Smooth muscle cell of the coronary artery (primary cell): ENCODE measurements around the gene P4HB. TPM values are rescaled to one million over a fixed set of nuclear protein-coding genes. Genes with fewer than 3 reads are reported as not detected.

Experiments
- total RNA-seq: library from RNA; depleted of rRNA; stranded (reverse); fragments of >200 nt; gene quantifications from 2 replicates; pipeline ENCODE4 v1.2.3, GENCODE V29; 2014; ENCODE audit warnings: low replicate concordance

The P4HB gene
- total RNA-seq, result 997 and 1,224 TPM in 2 replicates

DNA sequence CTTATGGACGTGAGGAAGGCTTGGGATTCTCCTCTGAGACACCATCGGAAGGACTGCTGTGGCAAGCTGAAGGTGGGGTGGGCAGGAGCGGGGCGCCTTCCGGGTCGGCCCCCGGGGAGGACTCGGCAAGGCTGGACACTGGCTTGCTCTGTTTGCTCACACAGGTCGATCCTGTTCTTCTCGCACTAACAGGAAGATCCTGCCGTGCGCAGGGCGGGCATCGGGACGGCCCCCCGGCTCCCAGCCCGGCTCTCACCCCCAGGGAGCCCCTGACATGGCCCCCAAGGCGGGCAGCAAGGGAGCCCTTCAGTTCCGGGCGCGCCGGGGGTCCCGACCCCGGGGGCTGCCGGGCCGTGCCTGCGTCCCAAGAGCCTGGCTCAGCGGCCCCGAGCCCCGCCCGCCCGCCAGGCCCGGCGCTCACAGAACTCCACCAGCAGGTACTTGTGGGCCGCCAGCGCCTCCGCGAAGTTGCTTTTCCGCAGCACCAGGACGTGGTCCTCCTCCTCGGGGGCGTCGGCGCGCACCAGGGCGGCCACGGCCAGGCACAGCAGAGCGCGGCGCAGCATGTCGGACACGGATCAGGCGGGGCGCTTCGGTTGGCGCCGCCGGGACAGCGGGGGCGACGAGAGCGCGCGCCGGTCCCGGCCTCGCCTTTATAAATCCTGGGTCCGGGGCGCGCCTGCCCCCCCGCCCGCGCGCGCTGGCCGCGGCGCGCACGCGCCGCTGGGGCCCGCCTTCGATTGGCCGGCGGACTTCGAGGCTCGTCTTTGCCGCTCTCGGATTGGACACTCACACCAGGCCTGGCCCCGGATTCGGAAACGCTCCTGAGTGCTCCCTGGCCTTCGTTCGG lies at the start of gene P4HB:
TSS of gene P4HB (minus strand) at position 630 of the 850 bp plus-strand sequence. CDS start at position 566, 64 bp downstream.

DNA sequence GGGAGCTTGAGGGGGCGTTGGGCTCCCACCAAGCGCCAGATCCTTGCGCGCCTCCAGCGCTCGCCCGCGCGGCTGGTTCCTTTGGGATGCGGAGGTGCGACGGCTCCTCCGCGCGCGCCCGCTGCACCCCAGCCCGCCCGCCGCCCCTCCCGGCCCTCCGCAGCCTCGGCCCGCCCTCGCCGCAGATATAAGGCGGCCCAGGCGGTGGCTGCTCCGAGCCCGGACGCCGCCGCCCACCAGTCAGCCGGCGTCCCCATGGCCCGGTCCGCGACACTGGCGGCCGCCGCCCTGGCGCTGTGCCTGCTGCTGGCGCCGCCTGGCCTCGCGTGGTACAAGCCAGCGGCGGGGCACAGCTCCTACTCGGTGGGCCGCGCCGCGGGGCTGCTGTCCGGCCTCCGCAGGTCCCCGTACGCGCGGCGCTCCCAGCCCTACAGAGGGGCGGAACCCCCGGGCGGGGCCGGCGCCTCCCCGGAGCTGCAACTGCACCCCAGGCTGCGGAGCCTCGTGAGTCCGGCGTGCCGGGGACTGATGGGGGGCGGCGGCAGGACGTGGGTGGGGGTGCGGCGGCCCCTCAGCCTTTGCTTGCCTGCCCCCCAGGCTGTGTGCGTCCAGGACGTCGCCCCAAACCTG lies 41.8 kb upstream of the P4HB start, which contains the start of gene NPB:
TSS of gene NPB (plus strand) at position 216 of the 630 bp plus-strand sequence. CDS start at position 256, 40 bp downstream.

DNA sequence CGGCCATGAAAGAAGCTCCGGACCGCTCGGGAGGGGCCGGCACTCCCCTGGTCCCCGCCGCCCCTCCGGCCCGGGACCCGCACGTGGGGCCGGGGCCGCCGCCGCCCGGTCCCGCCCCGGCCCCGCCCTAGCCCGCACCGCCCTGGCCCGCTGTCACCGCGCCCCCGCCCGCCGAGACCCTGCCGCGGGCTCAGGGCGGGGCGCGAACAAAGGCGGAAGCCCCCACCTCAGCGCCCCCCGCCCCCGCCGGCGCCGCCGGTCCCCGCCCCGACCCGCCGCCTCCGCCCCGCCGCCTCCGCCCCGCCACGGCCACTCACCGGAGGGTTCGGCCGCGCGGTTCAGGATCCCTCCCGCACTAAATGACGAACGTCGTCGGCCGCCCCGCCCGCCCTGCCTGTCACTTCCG lies 10.6 kb upstream of the P4HB start, which contains the start of gene ARHGDIA:
TSS of gene ARHGDIA (minus strand) at position 357 of the 406 bp plus-strand sequence. CDS start 1,407 bp downstream, outside the sequence.

DNA sequence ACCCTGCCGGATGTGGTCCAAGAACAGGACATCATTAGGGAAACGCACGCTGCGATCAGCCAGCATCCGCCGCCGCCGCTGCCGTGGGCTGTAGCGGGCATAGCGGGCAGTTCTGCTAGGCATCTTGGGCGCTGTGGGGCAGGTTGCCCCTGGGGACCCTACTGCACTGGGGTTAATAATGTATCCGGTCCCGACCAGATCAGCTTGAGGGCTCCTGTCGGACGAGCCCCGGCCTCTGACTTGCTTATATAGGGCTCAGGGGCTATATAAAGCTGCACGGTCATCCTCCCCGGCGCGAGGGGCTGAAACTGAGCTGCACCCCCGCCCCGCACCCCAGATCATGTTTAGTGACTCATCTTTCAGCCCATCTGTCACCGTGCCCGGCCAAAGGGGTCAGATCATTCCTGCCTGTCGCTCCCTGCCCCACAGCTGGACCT lies 25.5 kb downstream of the P4HB start, which contains the start of gene PPP1R27:
TSS of gene PPP1R27 (minus strand) at position 220 of the 437 bp plus-strand sequence. CDS start at position 123, 97 bp downstream.

DNA sequence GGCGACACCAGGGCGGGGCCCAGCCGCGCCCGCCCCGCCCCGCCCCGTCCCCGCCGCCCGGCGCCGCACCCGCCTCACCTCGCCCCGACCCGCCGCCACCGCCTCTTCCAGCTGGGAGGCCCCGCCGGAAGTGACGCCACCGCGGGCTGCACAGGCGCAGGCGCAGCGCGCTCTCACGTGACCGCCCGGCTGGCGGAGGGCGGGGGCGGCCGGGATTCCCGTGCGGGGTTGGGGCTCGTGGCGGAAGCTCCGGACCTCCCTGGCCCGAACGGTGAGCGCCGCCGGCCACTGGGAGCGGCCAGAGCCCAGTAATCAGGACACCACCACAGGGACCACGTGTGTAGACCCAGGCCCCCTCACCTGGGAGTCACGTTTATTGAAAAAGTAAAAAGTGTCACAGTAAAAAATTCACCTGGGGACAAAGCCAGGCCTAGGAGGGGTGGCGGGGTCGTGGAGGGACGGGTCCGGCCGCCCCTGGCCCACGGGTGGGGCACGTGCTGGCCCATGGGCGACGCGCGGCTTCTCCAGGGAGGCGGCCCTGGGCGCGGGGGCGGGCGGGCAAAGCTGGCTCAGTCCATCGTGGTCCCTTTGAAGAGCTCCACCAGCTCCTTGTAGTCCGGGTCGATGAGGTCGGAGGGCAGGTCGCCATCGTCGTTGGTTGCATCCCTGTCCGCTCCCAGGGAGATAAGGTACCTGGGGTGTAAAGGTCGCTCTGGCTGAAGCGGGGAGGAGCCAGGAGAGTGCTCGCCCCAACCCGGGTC lies 27.0 kb downstream of the P4HB start, which contains the start of gene MCRIP1:
TSS of gene MCRIP1 (minus strand) at position 132 of the 761 bp plus-strand sequence. CDS start 8,785 bp downstream, outside the sequence.

DNA sequence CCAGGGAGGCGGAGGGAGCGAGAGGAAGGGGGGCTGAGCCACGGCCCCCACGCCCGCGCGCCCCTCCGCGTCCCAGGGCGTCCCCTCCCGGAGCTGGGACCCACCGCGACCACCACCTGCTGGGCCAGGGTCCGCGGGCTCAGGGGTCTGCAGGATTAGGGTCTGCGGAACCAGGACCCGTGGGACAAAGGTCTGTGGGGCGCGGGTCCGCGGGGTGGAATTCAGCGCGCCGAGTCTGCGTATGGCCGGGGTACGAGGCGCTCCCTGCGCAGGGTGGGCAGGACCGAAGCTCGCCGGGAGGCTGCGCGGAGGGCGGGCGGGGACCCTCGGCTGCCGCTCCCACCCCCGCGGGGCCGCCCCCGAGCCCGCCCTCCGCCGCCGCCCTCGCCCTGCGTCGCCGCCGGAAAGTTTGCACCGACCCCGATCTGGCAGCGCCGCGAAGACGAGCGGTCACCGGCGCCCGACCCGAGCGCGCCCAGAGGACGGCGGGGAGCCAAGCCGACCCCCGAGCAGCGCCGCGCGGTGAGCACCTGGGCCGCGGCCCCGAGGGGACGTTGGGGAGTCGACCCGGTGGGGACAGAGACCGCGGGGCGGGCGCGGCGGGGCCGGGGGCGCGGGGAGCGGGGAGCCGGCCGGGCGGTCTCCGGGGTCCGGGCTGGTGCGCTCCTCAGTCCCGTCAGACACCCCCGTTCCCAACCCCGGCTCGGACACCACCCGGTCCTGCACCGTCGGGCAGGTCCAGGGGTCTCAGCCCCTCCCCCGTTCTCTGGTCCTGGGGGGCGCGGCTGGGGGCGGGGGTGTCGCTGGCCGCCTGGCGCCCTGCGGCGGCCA lies 56.4 kb downstream of the P4HB start, which contains the start of gene GCGR:
TSS of gene GCGR (plus strand) at position 423 of the 831 bp plus-strand sequence. CDS start 4,869 bp downstream, outside the sequence.

Other genes starting within 250 kb of the P4HB start
- 79.9 and 84.7 TPM in 2 replicates for gene NPLOC4, start 223.4 kb downstream of the P4HB start, total RNA-seq
- 0.30 and 2.0 TPM in 2 replicates for gene TSPAN10, start 223.3 kb downstream of the P4HB start, total RNA-seq
- 0.23 and 0.35 TPM in 2 replicates for gene PDE6G, start 204.0 kb downstream of the P4HB start, total RNA-seq
- 26.7 and 35.1 TPM in 2 replicates for gene OXLD1, start 193.9 kb downstream of the P4HB start, total RNA-seq
- 3.3 and 7.1 TPM in 2 replicates for gene CCDC137, start 193.8 kb downstream of the P4HB start, total RNA-seq
- gene ARL16, start 176.7 kb downstream of the P4HB start, total RNA-seq, result 16.7 and 42.8 TPM in 2 replicates
- 53.1 and 66.2 TPM in 2 replicates for gene HGS, start 176.5 kb downstream of the P4HB start, total RNA-seq
- gene MRPL12, start 157.2 kb downstream of the P4HB start, total RNA-seq, result 2.0 and 12.9 TPM in 2 replicates
- 4.7 and 11.3 TPM in 2 replicates for gene SLC25A10, start 148.3 kb downstream of the P4HB start, total RNA-seq
- gene GCGR, start 56.4 kb downstream of the P4HB start, total RNA-seq, result not detected in 2 replicates
- 85.4 and 140 TPM in 2 replicates for gene MCRIP1, start 27.2 kb downstream of the P4HB start, total RNA-seq
- 0.15 TPM in 1 of 2 replicates, not detected in the other for gene PPP1R27, start 25.5 kb downstream of the P4HB start, total RNA-seq
- gene ARHGDIA, start 10.8 kb upstream of the P4HB start, total RNA-seq, result 31.6 and 123 TPM in 2 replicates
- 86.2 and 152 TPM in 2 replicates for gene ALYREF, start 31.1 kb upstream of the P4HB start, total RNA-seq
- gene ANAPC11, start 31.2 kb upstream of the P4HB start, total RNA-seq, result 269 and 333 TPM in 2 replicates
- gene NPB, start 41.7 kb upstream of the P4HB start, total RNA-seq, result 0.23 and 0.38 TPM in 2 replicates
- 42.8 and 43.9 TPM in 2 replicates for gene PCYT2, start 50.9 kb upstream of the P4HB start, total RNA-seq
- gene SIRT7, start 57.6 kb upstream of the P4HB start, total RNA-seq, result 12.5 and 13.0 TPM in 2 replicates
- 13.7 and 15.0 TPM in 2 replicates for gene MAFG, start 67.2 kb upstream of the P4HB start, total RNA-seq
- gene PYCR1, start 76.8 kb upstream of the P4HB start, total RNA-seq, result 71.8 and 225 TPM in 2 replicates
- not detected in 2 replicates for gene MYADML2, start 86.7 kb upstream of the P4HB start, total RNA-seq
- 0.08 TPM in 1 of 2 replicates, not detected in the other for gene NOTUM, start 100.7 kb upstream of the P4HB start, total RNA-seq
- 18.5 and 30.4 TPM in 2 replicates for gene ASPSCR1, start 117.1 kb upstream of the P4HB start, total RNA-seq
- 15.1 and 40.5 TPM in 2 replicates for gene CENPX, start 162.3 kb upstream of the P4HB start, total RNA-seq
- gene LRRC45, start 162.8 kb upstream of the P4HB start, total RNA-seq, result 11.9 and 16.7 TPM in 2 replicates
- 6.3 and 18.5 TPM in 2 replicates for gene RAC3, start 171.1 kb upstream of the P4HB start, total RNA-seq
- 32.1 and 45.0 TPM in 2 replicates for gene DCXR, start 177.2 kb upstream of the P4HB start, total RNA-seq
- gene RFNG, start 191.3 kb upstream of the P4HB start, total RNA-seq, result 25.6 and 33.3 TPM in 2 replicates
- 78.2 and 111 TPM in 2 replicates for gene GPS1, start 191.4 kb upstream of the P4HB start, total RNA-seq
- 44.9 and 48.1 TPM in 2 replicates for gene DUS1L, start 205.3 kb upstream of the P4HB start, total RNA-seq
- 38.4 and 89.0 TPM in 2 replicates for gene FASN, start 237.7 kb upstream of the P4HB start, total RNA-seq